HG03469 (cell line): ENCODE data around the gene GPR78.
"Not testable (repeated sequence)": the region's sequence is repeated elsewhere in the genome, so short reads cannot be mapped to it uniquely, and the experiment has no call there.

Source experiments
- ATAC-seq: cut with Tn5 transposase; IDR thresholded peaks from one replicate; pipeline ENCODE4 v1.9.1; 2021; ENCODE audit warnings: mild to moderate bottlenecking, moderate library complexity, moderate number of reproducible peaks; ENCODE audit not compliant: unreplicated experiment

Gene GPR78

DNA sequence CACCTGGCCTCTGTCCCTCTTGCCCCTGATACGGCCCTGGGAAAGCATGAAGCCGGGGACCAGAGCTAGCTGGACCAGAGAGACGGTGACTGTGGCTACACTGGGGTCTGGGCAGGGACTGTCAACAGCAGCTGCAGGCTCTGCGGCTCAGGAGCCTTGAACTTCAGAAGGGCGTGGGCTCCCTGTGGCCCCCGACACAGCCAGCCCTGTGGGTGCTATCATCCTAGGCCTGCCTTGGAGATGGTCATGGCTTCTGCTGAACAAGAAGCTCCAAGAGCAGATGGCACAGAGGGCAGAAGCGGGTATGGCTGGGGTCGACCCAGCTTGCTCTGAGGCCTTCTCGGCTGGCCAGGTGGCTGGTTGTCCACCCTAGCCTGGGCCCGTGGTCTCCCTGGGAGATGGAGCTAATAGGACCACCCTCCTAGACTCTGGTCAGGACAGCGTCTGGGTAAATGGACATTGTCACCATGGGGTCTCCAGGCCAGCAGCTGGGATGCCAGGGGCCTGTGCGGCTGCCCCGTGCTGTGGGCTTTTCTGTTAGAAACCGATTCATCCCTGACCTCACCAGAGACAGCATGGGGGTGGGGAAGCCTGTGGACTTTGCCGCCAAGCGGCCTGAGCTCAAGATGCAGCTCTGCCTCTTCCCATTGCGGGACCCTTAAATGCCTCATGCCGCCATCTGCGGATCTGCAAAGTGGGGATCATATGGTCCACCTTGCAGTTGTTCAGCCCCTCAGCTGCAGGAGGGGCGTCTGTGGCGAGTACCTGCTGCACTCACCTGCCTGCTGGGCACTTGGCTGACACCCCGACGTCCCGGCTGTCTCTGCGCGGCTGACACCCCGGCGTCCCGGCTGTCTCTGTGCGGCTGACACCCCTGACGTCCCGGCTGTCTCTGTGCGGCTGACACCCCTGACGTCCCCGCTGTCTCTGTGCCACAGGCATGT, 33.5 kb downstream of the GPR78 start:
- ATAC-seq: no peak

DNA sequence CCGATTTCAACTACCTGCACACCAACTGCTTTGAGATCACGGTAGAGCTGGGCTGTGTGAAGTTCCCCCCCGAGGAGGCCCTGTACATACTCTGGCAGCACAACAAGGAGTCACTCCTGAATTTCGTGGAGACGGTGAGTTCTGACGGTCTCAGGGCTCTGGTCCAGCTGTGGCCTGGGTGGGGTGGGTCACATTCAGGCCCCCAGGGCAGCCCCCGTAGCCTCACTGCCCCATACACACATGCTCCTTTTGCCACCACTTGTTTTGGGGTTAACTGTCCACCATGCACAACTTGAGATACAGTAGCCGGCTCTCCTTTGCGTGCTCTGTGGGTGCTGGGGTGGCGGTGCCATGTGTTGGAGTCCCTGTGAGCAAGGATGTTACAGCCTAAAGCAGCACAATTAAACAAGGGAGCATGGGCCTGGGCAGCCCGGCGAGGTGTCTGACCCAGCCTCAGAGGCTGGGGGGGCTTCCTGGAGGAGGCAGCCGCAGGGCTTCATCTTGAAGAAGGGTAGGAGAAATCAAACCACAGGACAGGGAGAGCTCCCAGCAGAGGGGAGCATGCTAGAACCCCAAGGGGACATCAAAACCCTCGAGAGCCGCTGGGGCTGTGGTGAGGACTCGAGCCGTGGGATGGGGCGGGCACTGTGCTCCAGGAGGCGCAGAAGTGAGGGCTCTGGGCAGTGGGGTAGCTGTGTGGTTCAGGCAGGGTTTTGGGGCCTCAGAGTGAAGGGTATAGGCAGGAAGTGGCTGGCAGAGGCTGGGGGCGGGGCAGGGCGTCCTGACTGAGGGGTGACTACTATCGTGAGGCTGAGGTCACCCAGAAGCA, 34.4 kb downstream of the GPR78 start:
- ATAC-seq: no peak

DNA sequence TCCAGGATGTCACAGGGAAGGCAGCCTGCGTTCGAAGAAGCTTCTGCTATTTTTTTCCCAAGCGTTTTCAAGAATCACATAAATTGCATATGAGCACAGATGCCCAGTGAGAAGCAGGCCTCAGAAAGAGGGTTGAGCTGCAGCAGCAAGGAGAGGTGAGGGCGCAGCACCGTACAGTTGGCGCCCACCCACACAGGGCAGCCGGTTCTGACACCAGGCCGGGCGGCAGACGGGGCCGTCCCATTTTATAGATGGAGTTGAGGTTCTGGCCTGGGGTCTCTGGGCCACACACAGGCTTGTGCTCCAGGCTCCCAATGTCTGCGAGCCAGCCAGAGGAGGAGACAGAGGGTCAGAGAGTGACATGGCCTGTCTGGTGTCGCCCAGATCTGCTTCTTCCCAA, 35.2 kb downstream of the GPR78 start:
- ATAC-seq: no peak

DNA sequence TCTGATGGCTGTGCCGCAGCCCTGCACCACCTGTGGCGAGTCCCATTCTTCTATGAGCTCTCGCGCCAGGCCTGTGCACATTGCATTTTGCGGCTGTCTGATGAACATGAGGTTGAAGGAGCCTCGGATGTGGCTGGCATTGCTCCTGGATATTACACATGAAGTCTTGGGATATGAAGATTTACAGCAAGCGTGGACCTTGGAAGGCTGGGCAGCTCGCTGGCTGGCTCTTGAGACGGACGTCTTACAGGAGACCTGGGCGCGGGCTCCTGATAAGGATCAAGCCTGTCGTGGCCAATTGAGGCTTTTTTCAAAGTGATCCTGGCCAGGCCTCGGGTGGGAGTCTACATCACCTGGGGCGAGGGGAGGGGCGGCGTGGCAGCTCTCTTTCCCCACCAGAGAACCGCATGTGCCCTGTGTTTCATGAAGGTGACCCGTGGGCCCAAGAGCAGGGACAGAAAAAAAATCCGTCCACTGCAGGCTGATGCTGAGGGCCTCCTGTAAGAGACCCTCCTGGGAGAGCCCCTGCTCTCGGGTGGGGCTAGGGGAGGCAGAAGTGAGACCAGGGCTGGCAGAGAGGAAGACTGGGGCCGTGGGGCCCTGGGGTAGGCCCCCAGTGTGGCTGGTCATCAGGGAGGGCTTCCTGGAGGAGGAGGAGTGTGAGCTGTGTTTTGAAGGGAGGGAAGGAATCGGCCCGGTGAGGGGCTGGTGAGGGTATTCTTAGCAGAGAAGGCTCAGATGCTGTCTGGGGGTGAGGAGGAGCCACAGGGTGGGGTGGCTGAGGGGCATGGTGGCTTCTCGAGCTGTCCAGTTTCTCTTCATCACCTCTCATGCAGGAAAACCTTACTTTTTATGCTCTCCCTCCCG, 36.0 kb downstream of the GPR78 start:
- ATAC-seq: no peak

DNA sequence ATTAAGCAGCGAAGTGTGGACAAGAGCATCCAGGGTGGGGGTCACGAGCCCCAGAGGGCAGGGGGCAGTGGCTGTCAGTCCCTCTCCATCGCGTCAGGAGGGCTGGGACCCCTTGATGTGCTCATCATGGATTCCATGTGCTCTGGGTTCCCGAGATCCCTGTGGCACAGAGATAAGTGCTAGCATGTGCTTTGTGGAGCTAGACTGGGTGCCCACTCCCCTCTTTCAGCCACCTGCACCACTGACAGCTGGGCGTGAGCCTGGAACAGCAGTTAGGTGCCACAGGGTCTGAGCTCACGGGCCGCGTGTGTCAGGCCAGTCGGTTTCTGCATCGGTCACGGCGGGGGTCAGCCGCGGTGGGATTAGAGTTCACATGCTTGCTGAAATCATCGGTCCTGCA, 36.6 kb downstream of the GPR78 start:
- no peak for ATAC-seq

DNA sequence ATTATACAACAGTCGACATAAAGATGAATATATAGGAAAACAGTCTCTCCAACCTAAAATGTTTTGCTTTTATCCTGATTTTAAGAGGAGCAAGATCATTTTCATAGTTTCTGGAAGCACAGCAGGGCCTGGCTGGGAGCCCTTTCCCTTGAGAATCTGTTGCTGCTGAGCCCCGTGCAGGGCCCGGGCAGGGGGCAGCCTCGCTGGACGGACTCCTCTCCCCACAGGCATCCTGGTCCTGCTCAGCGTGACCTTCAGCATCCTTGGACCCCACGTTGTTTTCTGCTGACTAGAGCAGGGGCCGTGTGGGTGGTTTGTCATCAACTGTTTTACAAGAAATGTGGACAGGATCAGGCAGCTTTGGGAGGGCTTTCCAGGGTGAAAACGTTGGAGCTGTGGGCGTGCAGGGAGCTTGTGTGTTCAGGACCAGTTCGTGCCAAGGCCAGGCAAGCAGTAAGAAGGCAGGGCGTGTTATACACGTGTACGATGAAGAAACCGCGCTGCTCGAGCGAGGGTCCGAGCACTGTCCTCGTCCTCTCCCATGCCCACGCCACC, 37.4 kb downstream of the GPR78 start:
- ATAC-seq: no peak

DNA sequence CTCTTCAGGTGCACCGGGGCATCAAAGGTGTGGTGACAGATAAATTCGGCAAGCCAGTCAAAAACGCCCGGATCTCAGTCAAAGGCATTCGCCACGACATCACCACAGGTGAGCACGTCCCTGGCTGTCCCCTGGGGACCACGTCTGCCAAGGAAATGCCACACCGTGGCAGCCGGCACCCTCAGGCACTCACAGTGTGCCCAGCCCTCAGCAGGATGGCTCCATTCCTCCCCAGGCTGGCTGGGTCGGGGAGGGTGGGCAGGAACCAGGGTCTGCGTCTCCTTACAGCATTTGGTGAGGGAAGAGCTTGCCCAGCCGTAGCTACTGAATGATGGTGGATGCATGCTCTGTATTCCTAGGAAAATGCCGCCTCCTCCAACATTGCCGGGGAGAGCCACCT, 38.2 kb downstream of the GPR78 start:
- ATAC-seq: no peak

DNA sequence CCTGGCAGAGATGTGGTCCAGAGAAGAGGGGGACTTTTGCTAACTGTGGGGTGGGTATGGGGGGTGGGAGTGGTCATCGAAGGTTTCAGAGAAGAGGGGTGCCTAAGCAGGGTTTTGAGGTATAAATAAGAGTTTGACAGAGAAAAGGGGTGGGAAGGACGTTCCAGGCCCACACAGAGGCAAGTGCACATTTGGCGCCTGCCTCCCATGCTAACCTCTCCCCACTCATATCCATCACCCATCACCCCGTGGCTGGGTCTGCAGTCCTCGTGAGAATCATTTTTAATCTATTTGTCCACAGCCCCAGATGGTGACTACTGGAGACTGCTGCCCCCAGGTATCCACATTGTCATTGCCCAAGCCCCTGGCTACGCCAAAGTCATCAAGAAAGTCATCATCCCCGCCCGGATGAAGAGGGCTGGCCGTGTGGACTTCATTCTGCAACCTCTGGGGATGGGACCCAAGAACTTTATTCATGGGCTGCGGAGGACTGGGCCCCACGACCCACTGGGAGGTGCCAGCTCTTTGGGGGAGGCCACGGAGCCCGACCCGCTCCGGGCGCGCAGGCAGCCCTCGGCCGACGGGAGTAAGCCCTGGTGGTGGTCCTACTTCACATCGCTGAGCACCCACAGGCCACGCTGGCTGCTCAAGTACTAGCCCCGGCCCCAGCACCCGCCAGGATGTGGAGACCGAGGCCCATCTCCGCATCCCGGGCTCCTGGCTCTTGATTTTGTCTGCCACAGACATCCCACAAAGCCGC, 38.9 kb downstream of the GPR78 start:
- no peak for ATAC-seq

DNA sequence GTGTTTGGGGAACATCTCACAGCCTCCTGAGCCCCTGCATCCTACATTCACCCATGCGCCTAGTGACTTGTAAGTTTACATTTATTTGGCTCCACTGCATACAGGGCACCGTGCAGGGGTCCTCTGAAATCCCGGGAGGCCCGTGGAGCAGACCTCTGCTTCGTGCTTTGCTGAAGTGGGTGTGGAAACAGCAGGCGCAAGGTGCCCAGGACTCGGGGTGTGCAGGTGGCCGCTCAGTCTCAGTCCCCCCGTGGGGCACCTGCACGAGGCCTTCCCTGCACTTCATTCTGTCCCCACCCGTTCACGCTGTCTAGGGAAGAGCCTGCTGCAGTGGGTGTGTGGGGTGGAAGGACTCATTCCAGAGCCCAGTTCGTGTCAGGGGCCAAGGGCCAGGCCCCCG, 40.9 kb downstream of the GPR78 start:
- ATAC-seq: not testable (repeated sequence)

DNA sequence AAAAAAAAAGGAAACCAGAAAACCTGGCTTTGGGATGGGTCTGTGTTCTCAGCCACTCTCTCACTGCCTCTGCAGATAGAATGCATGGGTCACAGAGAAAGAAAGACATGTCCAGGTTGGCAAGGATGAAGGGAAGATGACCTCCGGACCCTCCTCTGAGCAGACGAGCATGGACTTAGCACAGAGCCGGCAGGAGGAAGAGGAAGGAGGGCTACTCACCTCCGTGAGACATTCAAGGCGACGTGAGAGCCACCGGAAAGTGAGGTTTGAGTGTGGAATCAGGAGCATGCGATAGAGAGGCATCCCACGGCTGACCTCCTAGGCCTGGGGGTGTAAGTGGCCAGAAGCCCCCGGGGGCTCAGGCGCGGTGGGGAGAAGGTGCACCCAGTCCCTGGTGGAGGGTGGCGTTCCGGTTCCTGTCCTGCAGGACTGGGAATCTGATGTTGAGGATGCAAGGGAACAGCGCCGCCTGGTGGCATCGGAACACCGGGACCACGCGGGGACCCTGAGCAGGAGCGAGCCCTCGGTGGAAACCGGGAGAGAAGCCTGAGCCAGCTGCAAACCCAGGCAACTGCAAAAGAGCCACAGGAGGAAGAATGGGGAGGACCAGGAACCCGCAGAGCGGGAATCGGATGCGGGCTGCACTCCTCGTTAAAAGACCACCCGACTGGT, 44.5 kb downstream of the GPR78 start:
- ATAC-seq: not testable (repeated sequence)

DNA sequence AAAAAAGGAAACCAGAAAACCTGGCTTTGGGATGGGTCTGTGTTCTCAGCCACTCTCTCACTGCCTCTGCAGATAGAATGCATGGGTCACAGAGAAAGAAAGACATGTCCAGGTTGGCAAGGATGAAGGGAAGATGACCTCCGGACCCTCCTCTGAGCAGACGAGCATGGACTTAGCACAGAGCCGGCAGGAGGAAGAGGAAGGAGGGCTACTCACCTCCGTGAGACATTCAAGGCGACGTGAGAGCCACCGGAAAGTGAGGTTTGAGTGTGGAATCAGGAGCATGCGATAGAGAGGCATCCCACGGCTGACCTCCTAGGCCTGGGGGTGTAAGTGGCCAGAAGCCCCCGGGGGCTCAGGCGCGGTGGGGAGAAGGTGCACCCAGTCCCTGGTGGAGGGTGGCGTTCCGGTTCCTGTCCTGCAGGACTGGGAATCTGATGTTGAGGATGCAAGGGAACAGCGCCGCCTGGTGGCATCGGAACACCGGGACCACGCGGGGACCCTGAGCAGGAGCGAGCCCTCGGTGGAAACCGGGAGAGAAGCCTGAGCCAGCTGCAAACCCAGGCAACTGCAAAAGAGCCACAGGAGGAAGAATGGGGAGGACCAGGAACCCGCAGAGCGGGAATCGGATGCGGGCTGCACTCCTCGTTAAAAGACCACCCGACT, 50.2 kb downstream of the GPR78 start:
- ATAC-seq: not testable (repeated sequence)

DNA sequence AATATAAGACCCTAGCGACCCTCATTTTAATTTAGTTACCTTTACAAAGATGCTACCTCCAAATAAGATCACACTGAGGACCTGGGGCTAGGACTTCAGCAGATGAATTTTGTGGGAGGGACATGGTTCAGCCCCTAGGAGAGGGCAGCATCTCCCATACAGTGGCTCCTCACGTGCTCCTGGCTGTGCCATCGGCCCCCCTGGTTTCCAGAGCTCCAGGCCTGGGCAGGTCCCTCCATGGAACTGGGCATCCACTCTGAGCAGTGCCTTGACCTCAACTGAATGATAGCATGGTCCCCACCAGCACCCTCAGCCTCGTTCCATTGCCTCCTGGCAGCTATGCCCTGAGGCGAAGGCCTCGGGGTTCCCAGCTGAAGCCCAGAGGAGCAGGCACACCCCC, 51.7 kb downstream of the GPR78 start:
- not testable (repeated sequence) for ATAC-seq

DNA sequence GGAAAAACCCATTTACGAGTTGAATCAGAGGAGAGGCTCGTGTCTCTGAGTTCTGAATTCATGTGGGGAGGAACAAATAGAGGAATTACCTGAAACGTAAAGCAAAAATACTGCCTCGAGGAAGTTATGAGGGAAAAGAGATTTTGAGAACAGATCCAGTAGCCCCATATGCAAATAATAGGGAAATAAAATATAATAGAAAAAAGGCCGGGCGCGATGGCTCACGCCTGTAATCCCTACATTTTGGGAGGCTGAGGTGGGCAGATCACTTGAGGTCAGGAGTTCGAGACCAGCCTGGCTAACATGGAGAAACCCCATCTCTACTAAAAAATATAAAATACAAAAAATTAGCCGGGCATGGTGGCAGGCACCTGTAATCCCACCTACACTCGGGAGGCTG, 54.6 kb downstream of the GPR78 start:
- ATAC-seq: not testable (repeated sequence)

DNA sequence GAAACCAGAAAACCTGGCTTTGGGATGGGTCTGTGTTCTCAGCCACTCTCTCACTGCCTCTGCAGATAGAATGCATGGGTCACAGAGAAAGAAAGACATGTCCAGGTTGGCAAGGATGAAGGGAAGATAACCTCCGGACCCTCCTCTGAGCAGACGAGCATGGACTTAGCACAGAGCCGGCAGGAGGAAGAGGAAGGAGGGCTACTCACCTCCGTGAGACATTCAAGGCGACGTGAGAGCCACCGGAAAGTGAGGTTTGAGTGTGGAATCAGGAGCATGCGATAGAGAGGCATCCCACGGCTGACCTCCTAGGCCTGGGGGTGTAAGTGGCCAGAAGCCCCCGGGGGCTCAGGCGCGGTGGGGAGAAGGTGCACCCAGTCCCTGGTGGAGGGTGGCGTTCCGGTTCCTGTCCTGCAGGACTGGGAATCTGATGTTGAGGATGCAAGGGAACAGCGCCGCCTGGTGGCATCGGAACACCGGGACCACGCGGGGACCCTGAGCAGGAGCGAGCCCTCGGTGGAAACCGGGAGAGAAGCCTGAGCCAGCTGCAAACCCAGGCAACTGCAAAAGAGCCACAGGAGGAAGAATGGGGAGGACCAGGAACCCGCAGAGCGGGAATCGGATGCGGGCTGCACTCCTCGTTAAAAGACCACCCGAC, 55.8 kb downstream of the GPR78 start:
- not testable (repeated sequence) for ATAC-seq
